HFFc6 (cell line): ENCODE data around the gene CMTM6. TPM values are rescaled to one million over a fixed set of nuclear protein-coding genes. Genes with fewer than 3 reads are reported as not detected.

Experiments used
- DNase-seq: peaks from one replicate; pipeline ENCODE4 v3.0.0-alpha.2; 2018
- H3K27ac Mint-ChIP-seq: 2 replicates; pipeline ENCODE4 v1.8.0; 2020; ENCODE audit warnings: mild to moderate bottlenecking, mixed read lengths
- H3K27me3 Mint-ChIP-seq: 2 replicates; pipeline ENCODE4 v1.8.0; 2021; ENCODE audit warnings: mild to moderate bottlenecking, moderate library complexity, mixed read lengths; ENCODE audit not compliant: insufficient read depth
- H3K36me3 Mint-ChIP-seq: 2 replicates; pipeline ENCODE4 v1.8.0; 2021; ENCODE audit warnings: low read depth, mixed read lengths
- H3K4me1 Mint-ChIP-seq: 2 replicates; pipeline ENCODE4 v1.8.0; 2020; ENCODE audit warnings: low read depth, mixed read lengths
- H3K4me3 Mint-ChIP-seq: 2 replicates; pipeline ENCODE4 v1.8.0; 2020; ENCODE audit warnings: mild to moderate bottlenecking, moderate library complexity, mixed read lengths
- H3K9me3 Mint-ChIP-seq: 2 replicates; pipeline ENCODE4 v1.8.0; 2020; ENCODE audit warnings: mild to moderate bottlenecking, mixed read lengths
- total RNA-seq, 6 experiments: library from RNA; stranded (reverse); fragmentation: NEBNext Ultra II Directional; extraction: Animal tissue kit (Norgen Biotek cat#: 25700); gene quantifications; 2 replicates in 1 of 6; 3 replicates in 5 of 6; pipeline ENCODE4 v1.2.3, GENCODE V29; 2021
- TF ChIP-seq, protein P1 (sequence below): fragments of 200-600 bp; sonication (generic); IDR thresholded peaks from 2 replicates; pipeline ENCODE4 v1.5.0; 2021; ENCODE audit warnings: antibody characterized with exemption, mild to moderate bottlenecking

Gene CMTM6
- total RNA-seq, 6 experiments from 2014 or later, result 55.7 to 68.0 (median 62.7) TPM

DNA sequence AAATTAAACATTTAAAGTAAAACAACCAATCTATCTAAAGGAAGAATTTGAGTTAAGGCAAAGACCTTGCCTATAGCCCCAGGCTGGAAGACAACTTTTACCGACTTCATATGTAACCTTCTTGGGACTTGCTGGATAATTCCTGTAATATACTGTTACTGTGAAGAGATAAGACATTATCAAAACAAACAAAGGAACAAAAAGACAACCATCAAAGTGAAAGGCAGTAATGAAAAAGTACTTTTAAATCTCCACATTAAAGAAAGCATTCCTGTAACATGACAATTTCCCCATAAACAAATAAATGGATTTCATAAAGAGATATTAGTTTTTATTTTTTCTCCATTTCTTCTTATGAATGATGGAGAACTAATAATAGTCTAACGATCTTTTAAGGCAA lies 2.4 kb downstream of the CMTM6 start:
- Mint-ChIP-seq H3K4me3 (peak overlapping the region; percentile 98), H3K36me3 (peaks cover 15% of the 10 kb centered on the region), H3K27me3 (no peaks in the 10 kb centered on the region), H3K27ac (no peak overlapping the region), H3K9me3 (no peaks in the 10 kb centered on the region), H3K4me1 (peaks cover 32% of the 10 kb centered on the region)
- no peak for DNase-seq
- TF ChIP-seq, protein P1, sequence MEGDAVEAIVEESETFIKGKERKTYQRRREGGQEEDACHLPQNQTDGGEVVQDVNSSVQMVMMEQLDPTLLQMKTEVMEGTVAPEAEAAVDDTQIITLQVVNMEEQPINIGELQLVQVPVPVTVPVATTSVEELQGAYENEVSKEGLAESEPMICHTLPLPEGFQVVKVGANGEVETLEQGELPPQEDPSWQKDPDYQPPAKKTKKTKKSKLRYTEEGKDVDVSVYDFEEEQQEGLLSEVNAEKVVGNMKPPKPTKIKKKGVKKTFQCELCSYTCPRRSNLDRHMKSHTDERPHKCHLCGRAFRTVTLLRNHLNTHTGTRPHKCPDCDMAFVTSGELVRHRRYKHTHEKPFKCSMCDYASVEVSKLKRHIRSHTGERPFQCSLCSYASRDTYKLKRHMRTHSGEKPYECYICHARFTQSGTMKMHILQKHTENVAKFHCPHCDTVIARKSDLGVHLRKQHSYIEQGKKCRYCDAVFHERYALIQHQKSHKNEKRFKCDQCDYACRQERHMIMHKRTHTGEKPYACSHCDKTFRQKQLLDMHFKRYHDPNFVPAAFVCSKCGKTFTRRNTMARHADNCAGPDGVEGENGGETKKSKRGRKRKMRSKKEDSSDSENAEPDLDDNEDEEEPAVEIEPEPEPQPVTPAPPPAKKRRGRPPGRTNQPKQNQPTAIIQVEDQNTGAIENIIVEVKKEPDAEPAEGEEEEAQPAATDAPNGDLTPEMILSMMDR, result no peak

DNA sequence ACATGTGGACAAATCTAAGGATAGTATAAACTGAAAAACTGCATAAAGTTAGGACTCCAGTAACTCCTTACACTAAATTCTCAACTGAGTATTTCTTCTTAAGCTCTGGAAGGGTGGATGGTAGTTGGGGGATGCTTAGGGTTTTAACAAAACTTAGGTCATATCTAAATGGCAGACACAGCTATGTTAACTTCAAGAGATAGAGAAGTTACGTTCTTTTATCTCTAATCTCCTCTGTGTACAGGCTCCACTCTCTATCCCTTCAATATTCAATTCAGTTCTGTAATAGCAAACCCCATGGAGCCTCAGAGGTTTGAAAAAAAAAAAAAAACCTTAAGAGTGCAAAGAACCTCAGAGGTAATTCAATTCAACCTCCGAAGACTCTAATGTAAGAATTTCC lies 3.1 kb downstream of the CMTM6 start:
- peaks cover 15% of the 10 kb centered on the region for H3K36me3 Mint-ChIP-seq
- H3K4me3 Mint-ChIP-seq, result no peak overlapping the region
- H3K4me1 Mint-ChIP-seq, result peaks cover 32% of the 10 kb centered on the region
- TF ChIP-seq, protein P1, result no peak
- no peaks in the 10 kb centered on the region for H3K27me3 Mint-ChIP-seq
- no peak overlapping the region for H3K27ac Mint-ChIP-seq
- H3K9me3 Mint-ChIP-seq, result no peaks in the 10 kb centered on the region
- no peak for DNase-seq

DNA sequence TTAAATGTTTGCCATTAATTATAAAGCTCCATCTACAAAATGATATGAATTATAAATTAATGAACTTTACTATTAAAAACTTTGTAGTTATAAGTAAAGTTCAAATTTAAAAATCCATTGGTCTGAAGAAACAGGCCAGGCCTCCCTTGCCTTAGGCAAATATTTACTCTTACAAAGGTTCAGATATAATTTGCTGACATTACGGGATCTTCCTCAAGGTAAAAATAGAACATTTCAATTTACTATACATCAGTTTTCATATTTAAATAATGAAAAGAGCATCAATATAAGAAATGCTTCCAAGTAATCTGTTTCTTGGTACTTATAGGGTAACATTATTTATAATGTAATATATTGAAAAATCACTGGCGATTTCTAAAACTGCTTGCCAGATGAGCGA lies 3.7 kb downstream of the CMTM6 start:
- Mint-ChIP-seq H3K27ac (no peak overlapping the region), H3K4me3 (no peak overlapping the region), H3K4me1 (peaks cover 32% of the 10 kb centered on the region), H3K9me3 (no peaks in the 10 kb centered on the region), H3K27me3 (no peaks in the 10 kb centered on the region), H3K36me3 (peaks cover 15% of the 10 kb centered on the region)
- no peak for DNase-seq
- TF ChIP-seq, protein P1, result no peak

DNA sequence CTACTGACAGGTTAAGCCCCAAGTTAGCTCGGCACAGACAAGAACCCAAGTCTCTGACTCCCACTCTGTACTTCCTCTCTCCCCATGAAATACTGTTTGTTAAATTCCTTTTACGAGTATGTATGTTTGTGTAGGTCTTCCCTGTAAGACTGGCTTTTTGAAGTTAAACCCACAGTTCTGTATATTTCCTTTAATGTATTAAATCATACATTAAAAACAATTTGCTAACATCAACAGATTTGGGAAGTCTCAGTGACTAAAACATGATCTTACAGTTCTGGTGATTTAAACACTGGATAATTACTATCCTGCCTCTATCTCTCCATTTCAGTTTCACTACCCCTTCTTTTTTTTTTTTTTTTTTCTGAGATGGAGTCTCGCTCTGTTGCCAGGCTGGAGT lies 4.4 kb downstream of the CMTM6 start:
- DNase-seq, result no peak
- Mint-ChIP-seq H3K27me3 (no peaks in the 10 kb centered on the region), H3K27ac (no peak overlapping the region), H3K4me3 (no peak overlapping the region), H3K4me1 (peaks cover 31% of the 10 kb centered on the region), H3K36me3 (peaks cover 15% of the 10 kb centered on the region), H3K9me3 (no peaks in the 10 kb centered on the region)
- TF ChIP-seq, protein P1, result no peak

DNA sequence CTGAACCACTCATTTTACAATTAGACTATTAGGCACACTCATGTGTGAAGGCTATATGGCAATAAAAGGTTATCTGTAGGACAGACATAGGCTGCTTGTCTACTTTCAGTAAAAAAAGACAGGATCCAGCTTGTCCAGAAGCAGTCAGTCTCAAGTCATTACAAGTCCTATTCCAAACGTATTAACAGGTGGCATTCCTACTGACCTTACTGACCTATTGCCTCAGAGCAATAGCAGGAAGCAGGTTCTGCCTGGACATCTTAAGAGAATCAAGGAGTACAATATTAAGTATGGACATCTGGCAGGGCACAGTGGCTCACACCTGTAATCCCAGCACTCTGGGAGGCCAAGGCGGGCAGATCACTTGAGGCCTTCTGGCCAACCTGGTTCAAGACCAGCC lies 7.0 kb downstream of the CMTM6 start:
- H3K4me3 Mint-ChIP-seq, result no peak overlapping the region

More for the DNA sequence above, 7.0 kb downstream of the CMTM6 start:
- Mint-ChIP-seq H3K4me1 (peaks cover 13% of the 10 kb centered on the region), H3K27me3 (no peaks in the 10 kb centered on the region), H3K9me3 (no peaks in the 10 kb centered on the region), H3K36me3 (peaks cover 15% of the 10 kb centered on the region), H3K27ac (no peak overlapping the region)
- TF ChIP-seq, protein P1, result no peak
- no peak for DNase-seq
